AG04449 (cell line): Measurements from ENCODE around the gene IL12RB1.
A peak's percentile ranks its signal among the peaks of the same experiment; 100 is the strongest.
"Not testable (repeated sequence)": the region's sequence is repeated elsewhere in the genome, so short reads cannot be mapped to it uniquely, and the experiment has no call there.

Experiments
- CTCF ChIA-PET: fragments of 350-600 bp; formaldehyde crosslinking; extraction: SDS; loops from one replicate; lab custom pipeline; 2021; ENCODE audit warnings: antibody characterized with exemption; lab: Yijun Ruan, JAX
- POLR2A ChIA-PET: fragments of 400-600, 350-600 bp; formaldehyde crosslinking; extraction: SDS; loops from one replicate; lab custom pipeline; 2020; ENCODE audit warnings: antibody characterized with exemption, inconsistent platforms; lab: Yijun Ruan, JAX
- DNase-seq: peaks from one replicate; pipeline ENCODE4 v3.0.0-alpha.2; 2010; ENCODE audit warnings: low read depth, low spot score
- H3K4me3 ChIP-seq: 2 replicates; pipeline ENCODE4 v1.5.1; 2011; ENCODE audit warnings: low read depth, mild to moderate bottlenecking, control low read depth, low read length
- TF ChIP-seq, protein P1 (sequence below): IDR thresholded peaks from one replicate; pipeline ENCODE4 v1.5.1; 2011; ENCODE audit warnings: mild to moderate bottlenecking, moderate library complexity, low read length, control low read depth, inconsistent platforms; ENCODE audit not compliant: insufficient read depth; ENCODE audit errors: missing control alignments

IL12RB1 gene

DNA sequence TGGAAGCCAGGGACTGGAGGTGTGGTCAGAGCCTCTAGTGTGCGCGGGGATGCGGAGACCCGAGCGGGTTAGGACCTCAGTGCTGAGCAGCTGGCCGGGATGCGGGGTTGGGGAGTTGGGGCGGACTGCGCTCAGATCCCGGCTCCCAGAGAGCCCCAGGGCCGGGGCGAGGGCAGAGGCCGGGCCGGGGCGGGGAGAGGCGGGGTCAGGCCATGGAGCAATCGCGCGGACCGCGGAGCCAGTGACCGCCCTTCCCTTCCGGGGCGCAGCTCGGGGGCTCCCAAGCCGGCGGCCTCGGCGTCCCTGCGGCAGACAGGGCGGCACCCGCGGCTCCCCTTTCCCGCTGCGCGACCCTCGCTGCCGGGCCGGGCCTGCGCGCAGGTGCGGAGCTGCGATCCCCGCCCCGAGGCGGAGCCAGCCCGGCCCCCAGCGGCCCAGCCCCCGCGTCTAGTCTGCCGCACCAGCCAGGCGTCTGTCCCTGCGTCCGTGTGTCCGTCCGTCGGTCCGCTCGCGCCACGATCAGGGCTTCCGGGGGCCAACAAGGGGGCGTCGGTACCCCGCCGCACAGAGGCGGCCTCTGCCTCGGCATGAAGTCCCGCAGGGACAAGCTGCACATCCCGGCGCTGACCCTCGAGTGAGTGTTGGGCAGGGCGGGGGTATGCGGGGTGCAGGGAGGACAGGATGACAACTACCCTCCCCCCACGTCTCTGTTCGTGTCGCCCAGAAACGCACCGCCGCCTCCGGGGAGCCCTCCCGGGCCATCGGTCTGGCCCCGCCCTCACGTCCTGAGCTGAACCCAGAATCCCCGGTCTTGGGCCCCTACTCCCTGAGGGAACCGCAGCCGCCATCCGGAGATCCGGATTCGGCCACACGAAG lies 23.2 kb upstream of the IL12RB1 start:
- TF ChIP-seq, protein P1, sequence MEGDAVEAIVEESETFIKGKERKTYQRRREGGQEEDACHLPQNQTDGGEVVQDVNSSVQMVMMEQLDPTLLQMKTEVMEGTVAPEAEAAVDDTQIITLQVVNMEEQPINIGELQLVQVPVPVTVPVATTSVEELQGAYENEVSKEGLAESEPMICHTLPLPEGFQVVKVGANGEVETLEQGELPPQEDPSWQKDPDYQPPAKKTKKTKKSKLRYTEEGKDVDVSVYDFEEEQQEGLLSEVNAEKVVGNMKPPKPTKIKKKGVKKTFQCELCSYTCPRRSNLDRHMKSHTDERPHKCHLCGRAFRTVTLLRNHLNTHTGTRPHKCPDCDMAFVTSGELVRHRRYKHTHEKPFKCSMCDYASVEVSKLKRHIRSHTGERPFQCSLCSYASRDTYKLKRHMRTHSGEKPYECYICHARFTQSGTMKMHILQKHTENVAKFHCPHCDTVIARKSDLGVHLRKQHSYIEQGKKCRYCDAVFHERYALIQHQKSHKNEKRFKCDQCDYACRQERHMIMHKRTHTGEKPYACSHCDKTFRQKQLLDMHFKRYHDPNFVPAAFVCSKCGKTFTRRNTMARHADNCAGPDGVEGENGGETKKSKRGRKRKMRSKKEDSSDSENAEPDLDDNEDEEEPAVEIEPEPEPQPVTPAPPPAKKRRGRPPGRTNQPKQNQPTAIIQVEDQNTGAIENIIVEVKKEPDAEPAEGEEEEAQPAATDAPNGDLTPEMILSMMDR = no peak
- CTCF ChIA-PET = interaction anchor here (0.6 to 6.2 kb wide), 17 partner anchors 12 to 145 kb away, joined by 3 to 89 read pairs (median 4); partner anchors contain the start of genes ARRDC2, IL12RB1 and MAST3
- no peak for DNase-seq

DNA sequence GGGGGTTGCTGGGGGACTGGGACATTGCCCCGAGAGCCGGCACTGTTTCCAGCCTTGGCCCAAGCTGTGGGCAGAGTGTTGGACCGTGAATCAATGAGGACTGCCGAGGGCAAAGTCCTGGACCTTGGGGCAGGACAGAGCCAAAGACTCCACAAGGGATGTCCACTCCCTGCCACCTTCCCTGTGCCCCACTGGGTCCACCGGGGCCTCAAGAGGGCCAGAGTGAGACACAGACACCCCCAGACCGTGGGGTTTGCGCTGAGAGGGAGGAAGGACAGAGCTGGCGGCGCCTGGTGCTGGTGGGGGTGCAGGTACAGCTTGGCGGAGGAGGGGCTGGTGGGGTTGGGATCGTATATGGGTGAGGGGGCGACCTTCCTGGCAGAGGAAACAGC lies 22.6 kb upstream of the IL12RB1 start:
- ChIA-PET CTCF (interaction anchor here (0.6 to 6.2 kb wide), 11 partner anchors 42 to 219 kb away, joined by 3 to 89 read pairs (median 3); partner anchors contain the start of gene ARRDC2), POLR2A (no interaction called here)
- no peak for DNase-seq
- peak overlapping the region; percentile 72 for H3K4me3 ChIP-seq
- TF ChIP-seq, protein P1 = no peak

More for the DNA sequence above, 23.2 kb upstream of the IL12RB1 start:
- POLR2A ChIA-PET = no interaction called here
- peak overlapping the region; percentile 72 for H3K4me3 ChIP-seq

DNA sequence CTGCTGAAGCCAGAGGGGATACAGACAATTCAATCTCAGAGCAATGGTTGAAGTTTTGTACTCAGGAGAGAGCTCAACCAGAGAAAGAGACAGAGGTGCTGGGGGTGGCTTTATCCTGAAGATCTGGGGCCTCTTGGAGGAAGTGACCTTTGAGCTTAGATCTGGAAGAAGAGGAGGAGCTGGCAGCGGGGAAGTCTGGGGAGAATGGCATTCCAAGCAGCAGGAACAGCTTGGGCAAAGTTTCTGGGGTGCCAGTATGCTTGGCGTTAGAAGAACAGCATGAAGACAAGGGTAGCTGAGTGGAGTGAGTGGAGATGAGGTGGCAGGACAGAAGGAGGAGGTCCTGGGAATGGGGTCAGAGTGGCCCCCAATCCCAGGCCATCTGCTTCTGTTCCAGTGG lies 22.2 kb upstream of the IL12RB1 start:
- POLR2A ChIA-PET = no interaction called here

DNA sequence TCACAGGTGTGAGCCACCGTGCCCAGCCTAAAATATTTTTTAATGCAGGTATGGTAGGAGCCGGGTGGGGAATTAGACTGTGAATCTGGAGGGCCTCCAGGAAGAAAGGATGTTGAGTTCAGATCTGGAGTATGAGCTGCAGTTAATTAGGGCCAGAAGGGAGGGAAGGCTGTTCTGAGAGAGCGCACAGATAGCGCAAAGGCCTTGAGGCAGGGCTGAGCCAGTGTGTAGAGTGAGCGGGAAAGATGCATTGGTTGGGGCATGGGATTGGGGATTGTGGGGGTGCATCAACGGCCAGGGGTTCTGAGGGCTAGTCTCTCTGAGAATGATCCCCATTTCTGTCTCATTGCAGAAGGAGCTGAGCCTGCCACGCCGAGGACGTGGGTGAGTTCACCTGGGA lies 20.5 kb upstream of the IL12RB1 start:
- DNase-seq = no peak
- ChIA-PET CTCF (interaction anchor here (0.6 to 2.2 kb wide), 3 partner anchors 53 to 145 kb away, joined by 3 to 7 read pairs (median 4); no protein-coding TSS in a partner anchor), POLR2A (no interaction called here)
- no peak overlapping the region for H3K4me3 ChIP-seq
- TF ChIP-seq, protein P1 = no peak

More for the DNA sequence above, 22.2 kb upstream of the IL12RB1 start:
- H3K4me3 ChIP-seq = no peak overlapping the region
- TF ChIP-seq, protein P1 = no peak
- CTCF ChIA-PET = interaction anchor here (0.9 to 6.2 kb wide), 9 partner anchors 43 to 220 kb away, joined by 3 to 89 read pairs (median 3); partner anchors contain the start of gene ARRDC2
- DNase-seq = no peak

DNA sequence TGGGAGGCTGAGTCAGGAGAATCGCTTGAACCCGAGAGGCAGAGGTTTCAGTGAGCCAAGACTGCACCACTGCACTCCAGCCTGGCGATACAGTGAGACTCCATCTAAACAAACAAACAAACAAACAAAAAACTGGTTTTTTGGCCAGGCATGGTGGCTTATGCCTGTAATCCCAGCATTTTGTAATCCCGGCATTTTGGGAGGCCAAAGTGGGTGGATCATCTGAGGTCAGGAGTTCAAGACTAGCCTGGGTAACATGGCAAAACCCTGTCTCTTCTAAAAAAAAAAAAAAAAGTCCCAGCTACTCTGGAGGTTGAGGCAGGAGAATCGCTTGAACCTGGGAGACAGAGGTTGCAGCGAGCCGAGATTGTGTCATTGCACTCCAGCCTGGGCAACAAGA lies 18.5 kb upstream of the IL12RB1 start:
- DNase-seq, H3K4me3 ChIP-seq: not testable (repeated sequence)
- ChIA-PET CTCF (interaction anchor here (1.1 kb wide), 1 partner anchor 109 kb away, joined by 3 read pairs; no protein-coding TSS in a partner anchor), POLR2A (interaction anchor here (0.5 kb wide), 1 partner anchor 11 kb away, joined by 3 read pairs; no protein-coding TSS in a partner anchor)

DNA sequence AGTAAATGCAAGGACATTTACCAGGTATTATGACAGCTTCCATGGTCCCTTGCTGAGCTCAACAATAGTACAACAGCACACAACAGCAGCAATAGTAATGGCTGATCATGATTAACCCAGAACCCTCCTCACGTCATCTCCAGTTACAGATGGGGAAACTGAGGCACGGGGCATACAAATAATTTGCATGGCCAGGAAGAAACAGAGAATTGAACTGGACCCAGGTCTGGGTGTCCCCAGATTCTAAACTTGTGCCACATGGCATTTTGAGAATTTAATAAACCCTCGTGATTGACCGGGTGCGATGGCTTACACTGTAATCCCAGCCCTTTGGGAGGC lies 18.0 kb upstream of the IL12RB1 start:
- ChIA-PET POLR2A (no interaction called here), CTCF (interaction anchor here (1.0 to 2.5 kb wide), 2 partner anchors 8 to 11 kb away, joined by 5 to 14 read pairs; no protein-coding TSS in a partner anchor)
- no peak for DNase-seq
- TF ChIP-seq, protein P1 = no peak
- H3K4me3 ChIP-seq = peak overlapping the region; percentile 50
